H9 (cell line): ENCODE measurements around the gene GRM5. TPM values are rescaled to one million over a fixed set of nuclear protein-coding genes. Genes with fewer than 3 reads are reported as not detected.

Experiments used
- DNase-seq: peaks from one replicate; pipeline ENCODE4 v3.0.0-alpha.2; 2017
- H2AFZ ChIP-seq: one replicate; pipeline ENCODE4 v1.6.1; 2013; ENCODE audit warnings: mild to moderate bottlenecking, low read length, control low read depth, moderate library complexity
- H2AK5ac ChIP-seq: 2 replicates; pipeline ENCODE4 v1.6.1; 2013; ENCODE audit warnings: low read length, control low read depth, mixed read lengths; ENCODE audit not compliant: insufficient read length
- H2BK120ac ChIP-seq: one replicate; pipeline ENCODE4 v1.6.1; 2013; ENCODE audit warnings: low read depth, mild to moderate bottlenecking, low read length, control low read depth, inconsistent platforms; ENCODE audit not compliant: poor library complexity, severe bottlenecking
- H2BK12ac ChIP-seq: 2 replicates; pipeline ENCODE4 v1.6.1; 2013; ENCODE audit warnings: low read length, control low read depth, mixed read lengths, low read depth; ENCODE audit not compliant: insufficient read length
- H2BK15ac ChIP-seq: 2 replicates; pipeline ENCODE4 v1.6.1; 2013; ENCODE audit warnings: low read depth, low read length, control low read depth
- H2BK20ac ChIP-seq: one replicate; pipeline ENCODE4 v1.6.1; 2013; ENCODE audit warnings: low read depth, mild to moderate bottlenecking, low read length, control low read depth, inconsistent platforms; ENCODE audit not compliant: poor library complexity, severe bottlenecking
- H2BK5ac ChIP-seq: 2 replicates; pipeline ENCODE4 v1.6.1; 2013; ENCODE audit warnings: low read length, control low read depth, mixed read lengths; ENCODE audit not compliant: insufficient read length
- H3K14ac ChIP-seq: 2 replicates; pipeline ENCODE4 v1.6.1; 2013; ENCODE audit warnings: low read length, control low read depth; ENCODE audit not compliant: insufficient read depth
- H3K18ac ChIP-seq: 2 replicates; pipeline ENCODE4 v1.6.1; 2013; ENCODE audit warnings: low read depth, mild to moderate bottlenecking, mixed read lengths, low read length, control low read depth; ENCODE audit not compliant: insufficient read length
- H3K23ac ChIP-seq: 2 replicates; pipeline ENCODE4 v1.6.1; 2013; ENCODE audit warnings: low read length, control low read depth, mixed read lengths, low read depth; ENCODE audit not compliant: insufficient read length
- H3K23me2 ChIP-seq: 2 replicates; pipeline ENCODE4 v1.6.1; 2013; ENCODE audit warnings: low read depth, mild to moderate bottlenecking, mixed read lengths, low read length, control low read depth; ENCODE audit not compliant: insufficient read length, poor library complexity, severe bottlenecking
- H3K27ac ChIP-seq: 2 replicates; pipeline ENCODE4 v1.5.1; 2013; ENCODE audit warnings: low read length, control low read depth, mixed read lengths, low read depth; ENCODE audit not compliant: insufficient read length
- H3K27me3 ChIP-seq: 2 replicates; pipeline ENCODE4 v1.6.1; 2013; ENCODE audit warnings: low read length, control low read depth, inconsistent platforms; ENCODE audit not compliant: insufficient read depth
- H3K4ac ChIP-seq: 2 replicates; pipeline ENCODE4 v1.6.1; 2013; ENCODE audit warnings: low read depth, mild to moderate bottlenecking, control low read depth, inconsistent platforms, low read length, moderate library complexity
- H3K4me1 ChIP-seq: 2 replicates; pipeline ENCODE4 v1.6.1; 2013; ENCODE audit warnings: low read length, control low read depth, inconsistent platforms; ENCODE audit not compliant: insufficient read depth
- H3K4me2 ChIP-seq: 2 replicates; pipeline ENCODE4 v1.6.1; 2013; ENCODE audit warnings: low read length, control low read depth, mixed read lengths; ENCODE audit not compliant: insufficient read length, insufficient read depth
- H3K56ac ChIP-seq: 2 replicates; pipeline ENCODE4 v1.6.1; 2013; ENCODE audit warnings: low read depth, mild to moderate bottlenecking, mixed read lengths, low read length, control low read depth; ENCODE audit not compliant: insufficient read length
- H3K79me1 ChIP-seq: 2 replicates; pipeline ENCODE4 v1.6.1; 2013; ENCODE audit warnings: low read depth, mild to moderate bottlenecking, moderate library complexity, low read length, control low read depth, inconsistent platforms; ENCODE audit not compliant: insufficient read depth, poor library complexity, severe bottlenecking
- H3K79me2 ChIP-seq: 2 replicates; pipeline ENCODE4 v1.6.1; 2013; ENCODE audit warnings: low read length, control low read depth, inconsistent platforms; ENCODE audit not compliant: insufficient read depth
- H3K9ac ChIP-seq: 2 replicates; pipeline ENCODE4 v1.6.1; 2013; ENCODE audit warnings: low read length, control low read depth, mixed read lengths; ENCODE audit not compliant: insufficient read length; ENCODE audit errors: extremely low read depth
- H3K9me3 ChIP-seq: one replicate; pipeline ENCODE4 v1.6.1; 2013; ENCODE audit warnings: low read depth, low read length, inconsistent platforms; ENCODE audit not compliant: control insufficient read depth
- H3T11ph ChIP-seq: one replicate; pipeline ENCODE4 v1.6.1; 2013; ENCODE audit warnings: mild to moderate bottlenecking, low read length, control low read depth, inconsistent platforms
- H4K20me1 ChIP-seq: one replicate; pipeline ENCODE4 v1.6.1; 2013; ENCODE audit not compliant: control insufficient read depth, insufficient read length, insufficient read depth
- H4K5ac ChIP-seq: 2 replicates; pipeline ENCODE4 v1.6.1; 2013; ENCODE audit warnings: low read depth, mild to moderate bottlenecking, mixed read lengths, low read length, control low read depth; ENCODE audit not compliant: insufficient read length
- H4K8ac ChIP-seq: replicated peaks from 2 replicates; pipeline ENCODE4 v1.6.1; 2013; ENCODE audit warnings: low read length, control low read depth, mixed read lengths, low read depth; ENCODE audit not compliant: insufficient read length
- H4K91ac ChIP-seq: 2 replicates; pipeline ENCODE4 v1.6.1; 2013; ENCODE audit warnings: low read depth, mild to moderate bottlenecking, moderate library complexity, mixed read lengths, low read length, control low read depth; ENCODE audit not compliant: insufficient read length
- H3K27ac Mint-ChIP-seq, 3 experiments: 2 replicates in 2 of 3; 3 replicates in 1 of 3; pipeline ENCODE4 v1.8.0; 2020 to 2021; ENCODE audit warnings: mixed read lengths in 3 of 3, mild to moderate bottlenecking in 1 of 3, moderate library complexity in 1 of 3
- H3K27me3 Mint-ChIP-seq: 2 replicates; pipeline ENCODE4 v1.8.0; 2021; ENCODE audit warnings: low read depth, mild to moderate bottlenecking, moderate library complexity, mixed read lengths
- H3K36me3 Mint-ChIP-seq, 3 experiments: 2 replicates in 2 of 3; 3 replicates in 1 of 3; pipeline ENCODE4 v1.8.0; 2020 to 2021; ENCODE audit warnings: low read depth in 3 of 3, mixed read lengths in 3 of 3; ENCODE audit not compliant: insufficient read depth in 1 of 3
- H3K4me1 Mint-ChIP-seq, 2 experiments: 2 replicates each; pipeline ENCODE4 v1.8.0; 2020; ENCODE audit warnings: mixed read lengths in 2 of 2
- H3K4me3 Mint-ChIP-seq, 2 experiments: 2 replicates in 1 of 2; 3 replicates in 1 of 2; pipeline ENCODE4 v1.8.0; 2020 to 2021; ENCODE audit warnings: mild to moderate bottlenecking in 2 of 2, mixed read lengths in 2 of 2, moderate library complexity in 1 of 2
- H3K9me3 Mint-ChIP-seq, 2 experiments: 2 replicates in 1 of 2; 3 replicates in 1 of 2; pipeline ENCODE4 v1.8.0; 2020; ENCODE audit warnings: mild to moderate bottlenecking in 2 of 2, mixed read lengths in 2 of 2, moderate library complexity in 1 of 2
- WGBS: extraction: QIAGEN DNeasy Blood & Tissue Kit; methylation state at CpG from one replicate; pipeline ENCODE4 v1.1.7; 2013; ENCODE audit warnings: missing lambda C conversion rate, low lambda C conversion rate, mixed read lengths; ENCODE audit not compliant: insufficient read length; ENCODE audit errors: extremely low coverage; 5-methylcytosine and 5-hydroxymethylcytosine counted together
- total RNA-seq: library from RNA; stranded (reverse); gene quantifications from 2 replicates; pipeline ENCODE4 v1.2.1, GENCODE V29; 2021
- TF ChIP-seq, protein P1 (sequence below): fragments of 200-600 bp; sonication (generic); conservative IDR thresholded peaks from 3 replicates; pipeline ENCODE4 v1.8.0; 2021; ENCODE audit warnings: antibody characterized with exemption, mild to moderate bottlenecking

The GRM5 gene
- total RNA-seq, 1 experiment from 2014 or later = not detected

DNA sequence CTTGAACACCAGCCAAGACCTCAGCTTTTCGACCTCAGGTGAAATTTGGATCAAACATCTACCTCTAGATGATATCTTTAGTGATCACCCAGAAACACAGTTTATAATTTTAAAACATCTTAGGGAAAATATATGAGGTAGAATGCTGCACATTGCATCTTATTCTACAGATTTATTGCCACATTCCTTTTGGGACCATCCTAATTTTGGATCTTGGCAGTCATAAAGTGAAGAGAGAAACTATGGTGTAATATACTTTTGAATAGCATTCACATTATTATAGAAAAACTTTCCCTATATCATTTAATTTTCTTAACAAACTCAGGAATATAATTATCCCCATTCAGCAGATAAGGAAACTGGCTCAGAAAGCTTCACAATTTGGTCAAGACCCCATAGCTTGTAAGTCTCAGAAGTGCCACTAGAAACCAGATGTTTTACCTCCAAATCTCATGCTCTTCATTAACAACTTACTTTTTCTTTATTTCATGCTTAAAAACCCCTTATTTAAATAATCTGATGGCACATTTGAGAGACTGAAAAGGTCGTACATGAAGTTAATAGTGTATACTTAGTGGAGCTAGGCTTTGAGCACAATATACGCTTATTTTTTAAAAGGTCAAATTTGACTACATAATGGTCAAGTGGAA lies 529.0 kb downstream of the GRM5 start:
- no peak overlapping the region for H3K27ac ChIP-seq
- no peak for DNase-seq
- no peak overlapping the region for H3K9ac ChIP-seq
- H2BK120ac ChIP-seq = no peak overlapping the region
- no peak overlapping the region for H3K4me2 ChIP-seq
- H3K23ac ChIP-seq = no peak overlapping the region
- no peak overlapping the region for H2BK12ac ChIP-seq
- no peaks in the 10 kb centered on the region for H3K27me3 ChIP-seq
- H3K23me2 ChIP-seq = no peaks in the 10 kb centered on the region
- H3K79me1 ChIP-seq = no peaks in the 10 kb centered on the region
- H3K4me3 Mint-ChIP-seq = no peak overlapping the region
- no peak overlapping the region for H3K14ac ChIP-seq
- H3K4me1 ChIP-seq = no peaks in the 10 kb centered on the region
- no peaks in the 10 kb centered on the region for H3K79me2 ChIP-seq
- H4K5ac ChIP-seq = no peak overlapping the region
- no peak overlapping the region for H3K56ac ChIP-seq
- H3T11ph ChIP-seq = no peak overlapping the region
- H3K27ac Mint-ChIP-seq = no peak overlapping the region
- no peak overlapping the region for H2AFZ ChIP-seq
- no peaks in the 10 kb centered on the region; a peak in 1 of 7 replicates for H3K36me3 Mint-ChIP-seq
- no peaks in the 10 kb centered on the region for H3K9me3 ChIP-seq
- H3K18ac ChIP-seq = no peak overlapping the region
- H2BK15ac ChIP-seq = no peak overlapping the region
- H2BK5ac ChIP-seq = no peak overlapping the region
- H4K20me1 ChIP-seq = no peaks in the 10 kb centered on the region
- no peak overlapping the region for H4K8ac ChIP-seq
- no peak overlapping the region for H3K4ac ChIP-seq
- H3K27me3 Mint-ChIP-seq = no peaks in the 10 kb centered on the region
- no peaks in the 10 kb centered on the region for H3K4me1 Mint-ChIP-seq
- TF ChIP-seq, protein P1, sequence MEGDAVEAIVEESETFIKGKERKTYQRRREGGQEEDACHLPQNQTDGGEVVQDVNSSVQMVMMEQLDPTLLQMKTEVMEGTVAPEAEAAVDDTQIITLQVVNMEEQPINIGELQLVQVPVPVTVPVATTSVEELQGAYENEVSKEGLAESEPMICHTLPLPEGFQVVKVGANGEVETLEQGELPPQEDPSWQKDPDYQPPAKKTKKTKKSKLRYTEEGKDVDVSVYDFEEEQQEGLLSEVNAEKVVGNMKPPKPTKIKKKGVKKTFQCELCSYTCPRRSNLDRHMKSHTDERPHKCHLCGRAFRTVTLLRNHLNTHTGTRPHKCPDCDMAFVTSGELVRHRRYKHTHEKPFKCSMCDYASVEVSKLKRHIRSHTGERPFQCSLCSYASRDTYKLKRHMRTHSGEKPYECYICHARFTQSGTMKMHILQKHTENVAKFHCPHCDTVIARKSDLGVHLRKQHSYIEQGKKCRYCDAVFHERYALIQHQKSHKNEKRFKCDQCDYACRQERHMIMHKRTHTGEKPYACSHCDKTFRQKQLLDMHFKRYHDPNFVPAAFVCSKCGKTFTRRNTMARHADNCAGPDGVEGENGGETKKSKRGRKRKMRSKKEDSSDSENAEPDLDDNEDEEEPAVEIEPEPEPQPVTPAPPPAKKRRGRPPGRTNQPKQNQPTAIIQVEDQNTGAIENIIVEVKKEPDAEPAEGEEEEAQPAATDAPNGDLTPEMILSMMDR = no peak
- H2AK5ac ChIP-seq = no peak overlapping the region
- no peaks in the 10 kb centered on the region; a peak in 1 of 5 replicates for H3K9me3 Mint-ChIP-seq
- H4K91ac ChIP-seq = no peak overlapping the region
- H2BK20ac ChIP-seq = no peak overlapping the region
- WGBS = no CpG with 5 or more reads among the region's 3 CpGs
